Measurements from ENCODE around the gene PDE4D.
"Not testable (repeated sequence)": the region's sequence is repeated elsewhere in the genome, so short reads cannot be mapped to it uniquely, and the experiment has no call there.

Gene PDE4D

GRCh38 chr5:59393585-59394420 is 499.7 kb downstream of the PDE4D start:
- no peak for DNase-seq

GRCh38 chr5:59391576-59391975 is 501.9 kb downstream of the PDE4D start:
- no peak for DNase-seq

- no peak for DNase-seq
Measured at GRCh38 chr5:59390989-59391388, 502.5 kb downstream of the PDE4D start.

- DNase-seq = peak; percentile 8
Measured at GRCh38 chr5:59390074-59390659, 503.4 kb downstream of the PDE4D start.

DNA sequence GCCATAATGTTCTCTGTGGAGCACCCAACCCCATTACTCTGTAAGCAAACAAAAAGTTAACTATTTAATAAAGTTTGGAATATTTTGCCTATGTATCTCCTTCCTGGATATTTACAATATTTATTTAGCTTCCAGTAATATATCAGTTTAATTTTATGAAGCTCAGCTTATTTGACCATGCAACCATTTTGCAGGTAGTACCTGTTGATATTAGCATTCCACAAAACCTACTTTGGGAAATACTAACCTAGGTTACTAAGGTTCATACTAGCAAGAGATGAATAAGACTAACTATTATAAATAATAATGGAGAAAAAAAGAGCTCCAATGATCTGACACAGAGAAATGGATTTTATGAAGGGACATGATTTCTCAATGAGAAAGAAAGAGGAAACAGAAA is 506.4 kb downstream of the PDE4D start:
- no peak for DNase-seq

GRCh38 chr5:59385700-59386099 is 507.8 kb downstream of the PDE4D start:
- no peak for DNase-seq

GRCh38 chr5:59380350-59380951 is 513.1 kb downstream of the PDE4D start:
- peak; percentile 51 for DNase-seq

DNA sequence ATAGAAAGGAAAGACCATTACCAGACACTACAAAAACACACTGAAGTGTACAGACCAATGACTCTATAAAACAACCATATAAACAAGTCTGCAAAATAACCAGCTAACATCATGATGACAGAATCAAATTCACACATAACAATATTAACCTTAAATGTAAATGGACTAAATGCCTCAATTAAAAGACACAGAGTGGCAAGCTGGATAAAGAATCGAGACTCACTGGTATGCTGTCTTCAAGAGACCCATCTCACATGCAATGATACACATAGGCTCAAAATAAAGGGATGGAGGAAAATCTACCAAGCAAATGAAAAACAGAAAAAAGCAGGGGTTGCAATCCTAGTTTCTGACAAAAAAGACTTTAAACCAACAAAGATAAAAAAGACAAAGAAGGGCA is 519.5 kb downstream of the PDE4D start:
- not testable (repeated sequence) for DNase-seq

- no peak for DNase-seq
Measured at GRCh38 chr5:59371525-59372127, 521.9 kb downstream of the PDE4D start.

DNA sequence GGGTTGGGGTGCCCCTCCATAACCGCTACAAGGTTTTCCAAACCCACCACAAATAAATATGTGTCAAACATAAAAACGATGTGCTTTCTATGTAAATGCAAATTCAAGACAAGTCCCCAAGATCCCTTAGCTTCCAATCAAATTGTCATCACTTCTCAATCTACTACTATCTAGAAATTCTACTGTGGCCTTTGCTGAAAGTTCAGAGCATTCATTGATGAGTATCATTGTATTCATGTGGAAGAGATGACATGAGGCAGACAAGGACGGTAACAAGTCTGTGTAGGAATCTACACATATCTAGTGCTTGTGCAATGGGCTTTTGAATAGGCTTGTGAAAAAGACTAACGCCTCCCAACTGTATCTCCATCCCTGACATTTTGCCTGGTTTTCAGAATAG is 524.6 kb downstream of the PDE4D start:
- DNase-seq = no peak

DNA sequence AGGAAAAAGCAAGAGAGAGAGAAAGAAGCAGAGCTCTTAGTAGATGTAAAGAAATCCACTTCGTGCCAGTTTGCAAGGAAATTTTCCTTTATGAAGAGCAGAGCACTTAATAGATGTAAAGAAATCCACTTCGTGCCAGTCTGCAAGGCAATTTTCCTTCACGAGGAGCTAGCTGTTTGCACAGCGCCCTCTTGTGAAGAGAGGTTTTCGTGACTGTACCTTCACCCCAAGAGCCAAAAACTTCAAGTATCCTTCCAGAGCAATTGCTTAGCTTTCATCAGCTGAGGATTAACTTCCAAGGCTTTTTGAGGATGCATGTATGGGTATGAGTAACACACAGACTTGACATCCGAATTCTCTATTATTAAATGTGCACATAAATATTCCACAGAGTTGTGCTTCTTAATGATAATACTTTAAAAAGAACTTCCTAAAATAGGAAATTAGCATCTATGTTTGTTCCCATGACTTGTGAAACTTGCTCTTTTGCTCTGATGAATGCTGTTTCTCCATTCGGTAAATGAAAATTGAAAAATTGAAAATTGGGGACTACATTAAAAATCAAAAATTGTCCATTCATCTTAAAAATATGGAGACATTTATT is 525.6 kb downstream of the PDE4D start:
- peak; percentile 12 for DNase-seq

DNA sequence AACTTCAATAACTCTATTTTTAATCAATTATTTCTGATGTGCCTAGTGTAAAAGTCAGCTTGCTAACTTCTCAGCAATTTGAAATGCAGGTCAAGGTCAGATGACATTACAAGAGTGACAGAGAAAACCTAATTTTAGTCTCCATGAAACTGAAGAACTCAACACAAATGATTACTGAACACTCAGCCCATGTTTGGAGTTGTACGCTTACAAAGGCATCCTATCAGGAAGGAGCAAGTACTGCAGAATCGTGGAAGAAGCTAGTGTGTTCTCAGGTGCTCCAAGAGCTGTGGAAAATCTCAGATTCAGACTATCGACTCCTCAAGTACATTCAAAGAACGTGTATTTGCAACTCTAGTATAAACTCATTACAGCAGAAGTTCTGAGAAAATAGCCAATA is 526.7 kb downstream of the PDE4D start:
- DNase-seq = no peak

DNA sequence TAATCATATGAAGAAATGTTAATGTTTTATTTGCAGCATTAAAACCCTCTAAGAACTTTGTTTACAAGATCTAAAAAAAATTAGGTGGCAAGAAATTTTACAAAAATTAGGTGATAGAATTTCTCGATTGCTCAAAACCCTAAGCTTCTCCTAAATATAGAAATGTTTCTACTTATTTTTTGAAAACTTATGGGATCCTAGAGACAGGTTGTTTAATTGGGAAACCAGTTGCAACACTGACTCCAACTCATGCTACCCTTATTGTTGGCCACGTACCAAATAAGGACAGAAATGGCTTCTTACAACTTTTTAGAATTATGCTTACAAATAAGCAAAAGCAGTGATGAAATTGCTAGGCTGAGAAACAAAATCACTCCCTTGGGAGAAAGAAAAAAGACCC is 531.1 kb downstream of the PDE4D start:
- no peak for DNase-seq

DNA sequence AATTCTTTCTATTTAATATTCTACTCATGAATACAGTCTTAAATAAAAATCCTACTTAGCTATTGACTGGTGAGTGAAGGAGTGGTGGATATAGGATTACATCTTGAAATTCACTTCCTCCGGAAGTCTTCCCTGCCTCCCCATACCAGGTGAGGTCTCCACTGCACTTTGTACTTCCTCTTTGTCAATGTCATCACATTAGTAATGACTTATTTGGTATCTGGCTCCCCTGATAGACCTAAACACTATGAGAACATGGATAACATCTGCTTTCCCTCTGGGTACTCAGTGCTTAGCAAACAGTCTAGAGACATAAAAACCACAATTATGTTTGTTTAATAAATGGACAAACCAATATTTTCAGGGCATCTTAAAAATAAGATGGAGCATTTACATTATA is 532.1 kb downstream of the PDE4D start:
- DNase-seq = no peak

GRCh38 chr5:59360130-59360555 is 533.4 kb downstream of the PDE4D start:
- no peak for DNase-seq

GRCh38 chr5:59358005-59358861 is 535.3 kb downstream of the PDE4D start:
- no peak for DNase-seq

DNA sequence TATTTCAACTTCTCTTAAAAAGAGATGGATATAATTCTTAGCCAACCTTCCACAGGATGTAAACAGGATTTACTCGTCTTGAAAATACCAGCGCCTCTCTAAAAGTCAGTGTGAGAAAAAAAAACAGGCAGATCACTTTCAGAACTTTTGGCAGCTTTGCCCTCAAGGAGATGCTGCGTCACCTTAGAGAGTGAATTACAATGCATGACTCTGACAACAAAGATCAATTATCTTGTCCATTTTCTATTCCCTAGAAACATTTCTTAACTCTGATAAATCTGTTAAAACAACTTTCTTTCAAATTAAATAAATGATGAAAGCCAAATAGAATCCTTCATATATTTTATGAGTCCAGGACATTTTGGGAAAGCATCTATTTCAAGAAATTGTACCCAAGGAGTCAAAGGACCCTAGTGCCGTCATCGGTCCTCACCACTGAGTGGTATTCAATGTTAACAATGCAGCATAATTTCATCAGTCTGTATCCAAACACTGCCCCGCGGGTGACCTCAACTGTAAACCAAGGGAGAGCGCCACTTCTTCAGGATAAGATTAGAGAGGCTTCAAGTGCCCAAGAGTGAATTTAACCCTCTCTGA is 536.0 kb downstream of the PDE4D start:
- no peak for DNase-seq

GRCh38 chr5:59356813-59357380 is 536.6 kb downstream of the PDE4D start:
- DNase-seq = no peak

- no peak for DNase-seq
Measured at GRCh38 chr5:59354811-59355210, 538.7 kb downstream of the PDE4D start.

GRCh38 chr5:59354274-59354673 is 539.3 kb downstream of the PDE4D start:
- no peak for DNase-seq

DNA sequence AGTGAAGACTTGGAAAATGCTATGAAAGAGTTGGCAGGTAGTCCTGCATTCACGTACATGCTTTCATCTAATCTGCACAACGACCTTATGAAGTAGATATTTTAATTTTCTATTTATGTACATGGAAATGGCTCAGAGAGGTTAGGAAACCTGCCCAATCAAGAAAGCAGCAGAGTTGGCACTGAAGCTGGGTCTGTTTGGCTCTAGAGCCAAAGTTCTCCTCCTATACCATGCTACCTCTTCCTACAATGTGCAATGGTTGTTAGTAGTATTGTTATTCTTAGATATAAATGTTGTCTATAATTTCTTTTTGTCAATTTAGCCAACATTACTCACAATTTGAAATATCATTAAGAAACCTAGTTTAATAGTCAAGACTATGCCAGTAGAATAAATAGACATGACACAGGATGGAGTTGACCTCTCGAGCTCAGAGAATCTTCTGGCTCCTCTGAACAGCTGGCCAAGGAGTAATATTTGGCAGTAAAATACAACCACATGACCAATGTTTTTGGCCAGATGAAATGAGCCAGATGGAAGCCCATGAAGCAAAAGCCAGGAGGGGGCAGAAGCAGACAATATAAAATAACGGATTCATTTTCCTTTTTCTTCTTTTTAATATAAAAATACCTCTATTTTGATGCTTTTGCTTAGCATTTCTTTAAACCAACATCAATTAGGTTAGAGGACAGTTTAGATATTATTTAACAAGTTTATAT is 542.3 kb downstream of the PDE4D start:
- DNase-seq = no peak
